ENCODE results near the gene NT5C1A.
A peak's percentile ranks its signal among the peaks of the same experiment; 100 is the strongest.

The NT5C1A gene

DNA sequence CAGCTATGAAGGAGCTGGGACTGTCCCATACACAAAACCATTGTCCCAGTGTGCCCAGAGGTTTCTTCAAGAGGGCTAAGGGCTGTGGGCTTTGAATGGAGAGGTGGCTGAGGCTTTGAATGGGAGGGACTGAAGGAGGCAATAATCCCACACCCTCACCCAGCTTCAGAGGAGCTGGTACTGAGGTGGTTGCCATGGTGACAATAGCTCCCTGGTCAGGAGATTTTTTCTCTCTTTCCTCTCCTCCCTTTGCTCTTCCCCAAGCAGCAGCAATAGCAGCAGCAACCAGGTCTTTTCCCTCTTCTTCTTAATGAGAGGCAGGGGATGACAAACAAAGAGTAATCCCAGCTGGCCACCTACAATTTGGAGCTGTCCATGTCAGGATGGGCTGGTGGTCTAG is 17.7 kb upstream of the NT5C1A start:
- DNase-seq (ENCODE audit: low spot score): peak; percentile 47

DNA sequence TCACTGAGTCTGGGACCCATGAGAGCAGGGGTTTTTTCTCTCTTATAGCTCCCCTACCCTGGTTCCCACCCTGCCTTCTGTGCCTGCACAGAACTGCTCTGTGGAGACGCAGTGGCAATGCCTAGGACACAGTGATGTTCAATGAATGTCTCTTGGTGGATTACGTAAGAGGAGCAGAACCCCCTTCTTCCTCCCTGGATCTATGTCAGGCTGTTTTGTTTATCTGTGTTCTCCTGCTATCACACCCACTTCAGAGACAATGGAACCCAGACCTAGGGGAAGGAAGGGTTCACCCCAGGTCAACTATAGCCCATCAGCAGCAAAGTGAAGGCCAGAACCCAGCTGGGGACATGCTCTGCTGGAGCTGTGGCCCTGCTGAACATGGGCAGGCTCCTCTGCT is 17.3 kb upstream of the NT5C1A start:
- DNase-seq (ENCODE audit: low spot score): no peak

- no peak for DNase-seq (ENCODE audit: low spot score)
These were observed 16.8 kb upstream of the NT5C1A start for GRCh38 chr1:39688706-39689105.

DNA sequence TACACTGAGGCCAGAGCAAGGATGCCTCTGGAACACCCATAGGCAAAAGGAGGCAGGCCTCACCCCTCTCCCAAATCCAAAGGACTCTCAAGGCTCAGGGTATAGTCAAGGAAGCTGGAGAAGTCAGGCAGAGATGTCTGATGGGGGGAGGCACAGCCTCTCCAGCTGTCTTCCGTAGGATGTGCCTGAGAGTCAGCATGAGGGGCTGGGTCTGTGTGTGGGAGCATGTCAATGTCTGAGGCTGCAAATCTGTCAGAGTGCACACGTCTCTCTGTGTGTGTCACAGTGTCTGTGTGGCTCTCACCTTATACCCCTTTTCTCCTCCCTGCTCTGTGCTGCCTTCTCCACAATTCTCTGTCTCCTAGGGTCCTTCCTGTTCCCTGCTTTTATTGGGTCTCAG is 15.3 kb upstream of the NT5C1A start:
- no peak for DNase-seq (ENCODE audit: low spot score)

DNA sequence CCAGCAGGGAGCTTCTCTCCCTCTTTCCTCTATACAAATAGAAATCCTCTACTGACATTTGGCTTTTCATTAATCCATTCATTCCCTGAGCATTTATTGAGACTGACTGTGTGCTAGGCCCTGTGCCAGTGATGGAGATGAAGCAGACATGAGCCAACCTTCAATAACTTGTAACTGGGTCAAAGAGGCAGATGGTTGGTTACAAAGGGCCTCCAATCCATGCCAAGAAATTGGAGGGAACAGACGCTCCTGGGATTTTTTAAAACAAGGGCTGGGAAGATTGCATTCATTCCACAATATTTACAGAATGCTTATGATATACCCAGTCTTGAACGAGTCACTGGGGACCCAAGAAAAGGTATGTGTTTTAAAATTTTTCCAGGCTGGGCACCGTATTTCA is 13.2 kb upstream of the NT5C1A start:
- DNase-seq (ENCODE audit: low spot score): no peak

DNA sequence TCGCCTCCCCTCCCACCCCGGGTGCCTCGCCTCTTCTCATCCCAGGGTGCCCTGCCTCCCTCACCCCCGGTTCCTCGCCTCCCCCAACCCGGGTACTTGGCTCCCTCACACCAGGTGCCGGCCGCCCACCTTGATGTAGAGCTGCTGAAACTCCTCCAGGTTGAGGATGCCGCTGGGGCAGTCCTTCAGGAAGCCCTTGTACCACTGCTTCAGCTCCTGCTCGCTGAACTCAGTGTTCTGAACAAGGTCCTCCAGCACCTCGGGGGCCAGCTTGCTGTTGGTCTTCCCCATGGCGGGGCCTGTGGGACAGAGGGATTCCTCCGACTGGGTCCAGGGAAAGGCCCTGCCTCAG is 12.4 kb upstream of the NT5C1A start:
- DNase-seq (ENCODE audit: low spot score): no peak

DNA sequence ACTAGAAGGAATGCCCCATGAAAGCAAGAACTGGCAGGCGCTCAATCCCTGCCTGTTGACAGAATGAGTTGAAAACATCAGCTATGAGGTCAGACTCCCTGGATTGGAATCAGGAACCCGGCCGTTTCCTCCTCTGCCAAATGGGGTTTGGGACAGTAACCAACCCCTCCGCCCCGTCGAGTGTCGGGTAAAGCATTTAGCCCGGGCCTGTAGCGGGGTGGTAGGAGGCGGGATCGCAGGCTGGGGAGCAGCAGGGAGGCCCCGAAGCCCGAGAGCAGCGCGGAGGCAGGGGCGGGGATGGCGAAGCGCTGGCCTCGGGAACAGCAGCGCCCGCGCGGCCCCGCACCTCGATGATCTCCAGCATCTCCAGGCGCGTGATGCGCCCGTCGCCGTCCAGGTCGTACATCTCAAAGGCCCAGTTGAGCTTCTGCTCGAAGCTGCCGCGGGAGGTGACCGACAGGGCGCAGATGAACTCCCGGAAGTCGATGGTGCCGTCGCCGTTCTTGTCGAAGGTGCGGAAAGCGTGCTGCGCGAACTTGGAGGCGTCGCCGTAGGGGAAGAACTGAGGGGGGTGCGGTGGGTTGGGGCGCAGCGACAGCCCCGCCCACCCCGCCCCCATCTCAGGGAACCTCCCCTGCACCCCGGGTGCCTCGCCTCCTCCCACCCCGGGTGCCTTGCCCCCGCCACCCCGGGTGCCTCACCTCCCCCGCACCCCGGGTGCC is 11.8 kb upstream of the NT5C1A start:
- DNase-seq (ENCODE audit: low spot score): no peak

DNA sequence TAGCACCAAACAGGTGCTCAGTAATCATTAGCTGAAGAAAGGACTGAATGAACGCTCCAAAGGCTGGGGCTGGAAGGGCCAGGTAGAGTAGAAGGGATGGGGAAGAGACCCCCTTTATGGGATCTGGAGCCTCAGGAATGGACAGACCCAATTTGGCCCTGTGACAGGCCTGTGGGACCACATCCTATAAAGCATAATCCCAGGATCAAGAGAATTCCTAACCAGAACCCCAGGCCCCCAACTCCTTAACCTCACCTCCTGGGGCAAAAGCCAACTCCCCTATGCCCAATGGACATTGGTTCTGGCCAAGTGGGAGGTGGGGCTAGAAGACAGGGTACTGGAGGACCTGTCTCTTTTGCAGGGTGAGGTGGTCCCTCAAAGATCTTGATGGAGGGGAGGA is 10.1 kb upstream of the NT5C1A start:
- no peak for DNase-seq (ENCODE audit: low spot score)

DNA sequence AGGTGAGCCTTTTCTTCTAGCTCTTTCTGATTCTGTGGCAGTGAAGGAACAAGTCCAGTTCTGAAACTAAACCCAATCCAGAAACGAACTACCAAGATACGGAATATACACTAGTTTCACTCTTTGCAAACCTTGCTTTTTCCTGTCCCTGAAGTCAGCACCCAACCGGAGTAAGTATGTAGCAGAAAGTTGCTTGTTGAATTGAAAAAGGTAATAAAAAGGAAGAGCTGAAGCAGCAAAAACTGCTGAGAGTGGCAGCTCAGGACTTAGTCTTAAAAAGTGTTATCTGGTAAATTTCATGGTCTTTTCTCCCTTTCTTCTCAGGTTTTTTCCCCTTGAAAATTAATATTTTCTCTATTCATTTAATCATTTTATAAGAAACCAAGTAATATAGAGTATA is 9.4 kb upstream of the NT5C1A start:
- no peak for DNase-seq (ENCODE audit: low spot score)

DNA sequence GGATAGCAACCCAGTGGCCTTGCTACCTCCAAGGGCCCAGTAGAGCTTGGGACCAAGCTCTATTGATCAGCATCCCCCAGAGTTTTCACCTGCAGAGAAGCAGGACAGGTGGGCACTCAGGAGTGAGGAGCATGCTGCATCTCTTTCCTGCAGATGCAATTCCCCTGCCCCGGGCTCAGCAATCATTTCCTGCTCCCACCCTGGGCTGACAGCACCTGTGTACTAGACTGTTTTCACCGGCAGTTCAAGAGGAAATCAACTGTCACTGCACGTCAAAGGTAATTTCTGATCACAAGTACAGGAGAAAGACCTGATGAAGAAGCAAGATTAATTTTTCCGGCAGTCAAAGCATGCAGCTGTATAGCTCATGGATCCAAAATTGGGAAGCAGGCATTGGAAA is 8.8 kb upstream of the NT5C1A start:
- no peak for DNase-seq (ENCODE audit: low spot score)

- DNase-seq (ENCODE audit: low spot score): no peak
These were observed 7.9 kb upstream of the NT5C1A start for GRCh38 chr1:39679821-39680220.

DNA sequence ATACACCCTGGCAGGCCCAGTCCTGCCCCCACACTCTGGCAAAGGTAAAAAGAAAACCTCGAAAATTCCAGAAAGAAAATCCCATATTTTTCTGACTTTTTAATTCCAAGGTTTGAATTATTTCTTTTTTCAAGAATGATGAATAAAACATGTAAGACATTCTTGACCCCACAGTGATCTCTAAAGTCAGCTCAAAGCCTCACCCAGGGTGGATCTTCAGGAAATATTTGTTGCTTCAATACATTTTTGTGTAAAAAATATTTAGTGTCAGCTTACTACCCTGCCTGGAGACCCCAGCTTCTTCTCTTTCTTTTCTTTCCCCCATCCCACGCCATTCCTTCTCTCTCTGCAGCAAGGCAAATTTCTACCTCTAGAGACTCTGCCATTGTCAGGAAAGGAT is 7.0 kb upstream of the NT5C1A start:
- DNase-seq (ENCODE audit: low spot score): no peak

GRCh38 chr1:39677645-39678044 is 5.7 kb upstream of the NT5C1A start:
- DNase-seq (ENCODE audit: low spot score): no peak

DNA sequence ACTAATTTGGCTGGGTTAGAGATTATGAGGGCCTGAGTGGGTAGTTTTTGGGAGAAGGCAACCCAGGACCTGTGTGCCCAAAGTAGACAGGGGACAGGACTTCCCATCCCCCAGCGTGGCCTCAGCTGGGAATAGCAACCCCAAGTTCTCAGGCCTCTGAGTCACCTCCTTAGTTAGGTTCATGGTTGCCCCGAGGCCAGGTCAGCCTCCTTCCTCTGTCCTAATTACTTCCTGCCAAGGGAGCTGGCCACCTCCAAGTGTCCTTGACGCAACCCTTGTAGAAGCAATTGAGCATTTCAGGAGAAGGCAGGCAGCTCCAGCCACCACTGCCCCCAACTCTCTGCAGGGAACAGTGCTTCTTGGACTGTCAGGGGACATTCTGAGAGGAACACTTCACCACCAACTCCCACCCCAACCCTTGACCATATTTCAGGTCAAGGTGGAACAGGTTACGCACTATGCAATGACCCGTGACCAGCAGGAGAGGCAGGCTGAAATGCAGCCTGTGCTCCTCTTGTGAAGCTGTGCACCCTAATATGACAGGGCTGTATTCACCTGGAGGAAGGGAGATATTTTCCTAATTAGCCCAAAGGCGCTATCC is 5.1 kb upstream of the NT5C1A start:
- DNase-seq (ENCODE audit: low spot score): no peak

GRCh38 chr1:39675220-39675619 is 3.3 kb upstream of the NT5C1A start:
- no peak for DNase-seq (ENCODE audit: low spot score)

- no peak for DNase-seq (ENCODE audit: low spot score)
These were observed 1.3 kb upstream of the NT5C1A start for GRCh38 chr1:39673215-39673614.

DNA sequence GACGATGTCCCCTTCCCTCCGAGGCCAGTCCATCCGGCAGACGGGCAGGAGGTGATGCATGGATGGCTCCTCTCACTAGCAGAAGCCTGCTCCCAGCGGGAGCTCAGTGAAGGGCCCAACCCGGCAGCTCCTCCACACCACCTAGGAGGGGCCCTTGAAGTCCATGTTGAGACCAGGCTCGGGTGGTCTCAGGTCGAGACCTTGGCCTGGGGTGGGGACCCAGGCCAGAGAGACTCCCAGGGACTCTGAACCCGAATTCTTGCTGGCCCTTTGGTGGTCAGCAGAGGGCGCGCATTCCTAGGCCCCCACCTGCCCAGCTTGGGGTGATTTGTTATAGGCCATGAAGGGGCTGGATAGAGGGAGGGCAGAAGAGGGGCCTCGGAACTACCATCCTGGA is 642 bp upstream of the NT5C1A start:
- DNase-seq (ENCODE audit: low spot score): no peak

- DNase-seq (ENCODE audit: low spot score): no peak
These were observed 494 bp downstream of the NT5C1A start for GRCh38 chr1:39671433-39671792.

DNA sequence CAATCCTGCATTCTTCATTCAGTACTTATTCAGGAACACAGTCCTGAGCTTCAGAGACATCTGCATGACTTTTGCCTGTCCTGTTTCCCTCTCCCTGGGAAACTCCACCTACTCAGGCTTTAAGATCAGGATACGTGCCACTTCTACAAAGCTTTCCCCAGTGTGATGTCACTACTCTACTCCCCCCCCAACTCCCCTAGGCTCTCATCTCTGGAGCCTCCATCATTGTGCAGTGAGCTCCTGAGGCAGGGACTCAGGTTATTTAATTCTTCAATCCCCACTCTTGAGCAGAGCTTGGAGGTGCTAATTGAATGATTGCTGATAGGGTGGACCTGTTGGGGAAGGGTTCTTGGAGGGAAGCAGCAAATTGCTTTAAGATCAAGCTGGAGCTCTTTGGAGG is 1.2 kb downstream of the NT5C1A start:
- DNase-seq (ENCODE audit: low spot score): no peak

GRCh38 chr1:39668894-39669293 is 3.0 kb downstream of the NT5C1A start:
- no peak for DNase-seq (ENCODE audit: low spot score)

DNA sequence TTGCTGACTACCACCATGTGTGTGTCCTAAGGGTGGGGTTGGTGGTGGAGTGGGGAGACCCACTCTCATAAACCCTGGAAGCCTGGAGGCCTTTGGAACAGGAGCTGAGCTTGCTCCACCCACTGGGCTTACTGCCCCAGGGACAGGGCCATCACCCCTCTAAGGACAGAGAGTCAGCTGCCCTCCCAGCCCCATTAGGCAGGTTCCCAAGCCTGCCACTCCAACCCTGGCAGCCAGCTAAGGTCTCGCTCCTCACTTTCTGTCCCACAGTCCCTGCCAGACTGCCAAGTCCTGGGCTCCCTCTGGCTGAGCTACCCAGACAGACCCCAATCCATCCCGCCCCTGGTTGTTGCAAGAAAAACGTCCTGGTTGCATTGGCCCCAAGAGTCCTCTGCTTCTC is 3.8 kb downstream of the NT5C1A start:
- no peak for DNase-seq (ENCODE audit: low spot score)

- no peak for DNase-seq (ENCODE audit: low spot score)
These were observed 5.1 kb downstream of the NT5C1A start for GRCh38 chr1:39666772-39667171.

DNA sequence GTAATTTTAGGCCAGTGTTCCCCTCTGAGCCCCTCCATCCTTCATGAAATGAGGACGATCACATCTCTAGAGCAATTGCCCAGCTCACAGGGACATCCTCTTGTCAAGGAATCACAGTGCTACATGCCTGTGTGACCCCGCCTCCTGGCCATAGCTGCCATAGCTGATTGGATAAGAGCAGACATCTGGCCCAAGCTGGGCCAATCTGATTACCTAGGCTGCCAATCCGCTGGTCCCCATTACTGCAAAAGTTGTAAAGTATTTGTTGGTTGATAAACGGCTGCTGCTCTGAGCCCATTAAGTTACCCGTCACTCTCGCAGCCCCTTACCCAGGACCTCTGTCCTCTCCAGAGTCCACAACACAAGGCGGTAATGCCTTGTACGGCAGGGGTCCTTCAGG is 8.3 kb downstream of the NT5C1A start:
- DNase-seq (ENCODE audit: low spot score): no peak

- no peak for DNase-seq (ENCODE audit: low spot score)
These were observed 9.0 kb downstream of the NT5C1A start for GRCh38 chr1:39662861-39663260.

All from Ammon's horn (tissue), 1 donor.